ENCODE measurements around the gene SOHLH1.

- TF ChIP-seq CTCF (IDR thresholded peaks at IDR 0.05) (no peak), POLR2A (IDR thresholded peaks at IDR 0.05) (no peak)
Observed at GRCh38 chr9:135683401-135684034, 15.8 kb downstream of the SOHLH1 start.
